HG03139 (cell line): ENCODE results near the gene KCNJ12.
"Not testable (repeated sequence)": the region's sequence is repeated elsewhere in the genome, so short reads cannot be mapped to it uniquely, and the experiment has no call there.

Source experiments
- ATAC-seq: cut with Tn5 transposase; IDR thresholded peaks from one replicate; pipeline ENCODE4 v1.9.1; 2021; ENCODE audit not compliant: unreplicated experiment

KCNJ12 gene

GRCh38 chr17:21418446-21419298, 42.5 kb downstream of the KCNJ12 start:
- no peak for ATAC-seq

GRCh38 chr17:21419299-21420239, 43.4 kb downstream of the KCNJ12 start:
- no peak for ATAC-seq

DNA sequence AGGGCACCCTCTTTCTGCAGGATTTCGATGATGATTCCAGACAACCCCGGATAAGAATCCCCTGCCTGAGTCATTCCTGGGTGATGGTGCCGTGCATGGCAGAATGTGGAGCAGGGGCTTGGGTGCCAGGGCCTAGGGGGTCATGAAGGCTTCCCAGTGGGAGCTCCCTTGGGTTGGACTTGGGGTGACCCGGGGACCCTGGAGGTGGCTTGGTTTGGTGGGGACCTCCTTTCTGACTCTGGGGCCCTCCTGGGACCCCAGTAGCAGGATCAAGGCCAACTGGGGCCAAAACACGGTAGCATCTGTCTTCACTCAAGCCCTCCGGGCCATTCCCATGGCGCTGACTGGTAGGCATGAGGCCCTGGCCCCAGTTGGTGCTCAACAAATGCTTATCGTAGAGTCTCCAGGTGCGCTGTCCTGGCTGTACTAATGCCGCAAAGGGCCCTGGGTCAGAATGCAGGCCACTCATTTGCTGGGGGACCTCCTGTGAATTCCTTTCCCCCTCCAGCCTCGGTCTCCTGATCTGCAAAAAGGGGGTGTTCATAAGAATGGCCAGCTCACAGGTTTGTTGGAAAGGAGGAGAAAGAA, 44.4 kb downstream of the KCNJ12 start:
- ATAC-seq = not testable (repeated sequence)

- ATAC-seq = not testable (repeated sequence)
Measured at GRCh38 chr17:21421421-21422310, 45.5 kb downstream of the KCNJ12 start.

- ATAC-seq = not testable (repeated sequence)
Measured at GRCh38 chr17:21422311-21423189, 46.4 kb downstream of the KCNJ12 start.

DNA sequence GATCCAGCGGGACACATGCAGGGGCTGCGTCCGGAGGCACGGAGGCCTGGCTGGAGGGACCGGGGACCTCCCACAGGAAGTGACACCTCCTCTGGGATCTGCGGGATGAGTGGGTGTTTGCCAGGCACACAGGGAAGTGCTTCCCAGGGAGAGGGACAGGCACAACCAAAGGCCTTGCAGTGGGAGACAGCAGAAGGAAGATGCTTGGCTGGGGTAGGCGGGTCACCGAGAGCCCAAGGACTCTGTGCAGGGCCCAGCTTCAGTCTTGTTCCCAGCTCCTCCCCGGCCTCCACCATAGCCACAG, 47.0 kb downstream of the KCNJ12 start:
- not testable (repeated sequence) for ATAC-seq

- ATAC-seq = not testable (repeated sequence)
Measured at GRCh38 chr17:21424697-21425096, 48.5 kb downstream of the KCNJ12 start.

GRCh38 chr17:21425321-21425720, 49.2 kb downstream of the KCNJ12 start:
- no peak for ATAC-seq

GRCh38 chr17:21425736-21426135, 49.6 kb downstream of the KCNJ12 start:
- no peak for ATAC-seq

DNA sequence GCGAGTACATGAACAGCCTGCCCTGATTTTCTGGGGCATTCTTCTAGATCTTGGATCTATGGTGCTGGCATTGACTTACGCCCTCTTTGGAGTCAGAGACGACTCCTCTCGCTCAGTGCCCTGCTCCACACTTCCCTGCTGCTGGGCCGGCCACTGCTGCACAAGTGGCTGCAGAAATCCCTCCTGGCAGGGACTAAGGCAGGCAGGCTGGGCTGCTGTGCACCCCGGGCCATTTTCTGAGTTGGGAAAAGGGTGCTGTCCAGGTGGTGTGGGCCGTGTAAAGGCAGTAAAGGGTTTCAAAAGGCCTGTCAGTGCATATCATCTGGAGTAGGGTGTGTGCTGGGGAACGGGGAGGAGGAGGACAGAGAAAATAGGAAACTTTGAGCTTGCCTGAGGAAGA, 50.1 kb downstream of the KCNJ12 start:
- ATAC-seq = not testable (repeated sequence)

GRCh38 chr17:21426876-21427275, 50.7 kb downstream of the KCNJ12 start:
- ATAC-seq = not testable (repeated sequence)

- ATAC-seq = not testable (repeated sequence)
Measured at GRCh38 chr17:21427727-21428126, 51.6 kb downstream of the KCNJ12 start.

GRCh38 chr17:21428752-21429424, 52.7 kb downstream of the KCNJ12 start:
- ATAC-seq = not testable (repeated sequence)

DNA sequence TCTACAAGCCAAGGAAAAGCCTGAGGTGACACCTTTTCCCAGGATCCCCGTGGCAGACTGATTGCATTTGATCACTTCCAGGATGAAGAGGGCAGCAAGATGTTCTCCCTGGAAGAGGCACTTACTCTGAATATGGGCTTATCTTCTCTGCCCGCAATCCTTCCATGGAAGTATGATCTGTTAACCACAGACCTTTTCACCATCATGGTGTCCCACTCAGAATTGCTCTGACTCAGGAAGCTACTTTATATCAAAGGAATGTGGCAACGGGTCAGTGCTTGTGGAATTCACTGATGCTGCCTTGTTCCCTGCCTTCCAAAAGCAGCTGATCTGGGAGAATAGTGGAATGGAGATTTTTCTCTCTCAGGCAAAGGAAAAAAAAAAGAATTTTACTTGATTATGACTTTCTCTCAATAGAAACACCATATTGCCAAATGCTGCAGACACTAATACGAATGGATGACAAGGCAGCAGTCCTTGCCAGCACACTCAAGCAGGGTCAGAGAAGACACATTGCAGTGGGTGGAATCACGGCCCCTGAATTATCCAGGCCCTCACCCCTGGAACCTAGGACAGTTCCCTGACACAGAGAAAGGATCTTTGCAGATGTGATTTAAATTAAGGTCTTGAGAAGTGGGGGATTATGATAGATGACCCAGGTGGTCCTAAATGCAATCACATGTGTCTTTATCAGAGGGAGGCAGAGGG, 53.9 kb downstream of the KCNJ12 start:
- not testable (repeated sequence) for ATAC-seq

GRCh38 chr17:21433971-21434370, 57.8 kb downstream of the KCNJ12 start:
- not testable (repeated sequence) for ATAC-seq

GRCh38 chr17:21434976-21435375, 58.8 kb downstream of the KCNJ12 start:
- ATAC-seq = not testable (repeated sequence)

GRCh38 chr17:21436481-21436880, 60.3 kb downstream of the KCNJ12 start:
- not testable (repeated sequence) for ATAC-seq
